H1 (cell line): Measurements from ENCODE around the gene SH3RF3. TPM values are rescaled to one million over a fixed set of nuclear protein-coding genes. Genes with fewer than 3 reads are reported as not detected.

Experiments
- CTCF ChIA-PET: fragments of 300-600 bp; sonication (Branson Sonifier 250); formaldehyde crosslinking; loops from one replicate; lab custom pipeline; 2021; ENCODE audit not compliant: partially characterized antibody; lab: Charles Lee
- POLR2A ChIA-PET: fragments of 300-600 bp; sonication (Branson Sonifier 250); formaldehyde crosslinking; loops from one replicate; lab custom pipeline; 2021; ENCODE audit warnings: inconsistent platforms; ENCODE audit not compliant: partially characterized antibody; lab: Charles Lee
- DNase-seq, 2 experiments: peaks; one replicate each; pipeline versions ENCODE4 v3.0.0 to v3.0.0-alpha.2; 2010 to 2022; ENCODE audit warnings: low spot score in 2 of 2, low read depth in 1 of 2, mixed read lengths in 1 of 2
- FAIRE-seq: peaks from 2 replicates; lab custom pipeline; 2011; peaks lifted over from hg19 to GRCh38; lab: Jason Lieb, UNC
- H2AFZ ChIP-seq: 2 replicates; pipeline ENCODE4 v1.8.1; 2012; ENCODE audit warnings: low read length, inconsistent platforms
- H2AK5ac ChIP-seq: 2 replicates; pipeline ENCODE4 v1.6.1; 2013; ENCODE audit warnings: low read depth, low read length
- H2BK120ac ChIP-seq: replicated peaks from 2 replicates; pipeline ENCODE3; 2013; ENCODE audit warnings: low read depth, low read length, inconsistent platforms
- H2BK12ac ChIP-seq: 2 replicates; pipeline ENCODE4 v1.6.1; 2013; ENCODE audit warnings: low read depth, low read length
- H2BK15ac ChIP-seq: 2 replicates; pipeline ENCODE4 v1.6.1; 2013; ENCODE audit warnings: low read length
- H2BK20ac ChIP-seq: 2 replicates; pipeline ENCODE4 v1.6.1; 2013; ENCODE audit warnings: low read length
- H2BK5ac ChIP-seq: 2 replicates; pipeline ENCODE4 v1.6.1; 2013; ENCODE audit warnings: low read depth, low read length
- H3K14ac ChIP-seq: 2 replicates; pipeline ENCODE4 v1.6.1; 2013; ENCODE audit warnings: inconsistent platforms; ENCODE audit not compliant: insufficient read length
- H3K18ac ChIP-seq: 2 replicates; pipeline ENCODE4 v1.6.1; 2013; ENCODE audit warnings: low read length; ENCODE audit errors: extremely low read depth
- H3K23ac ChIP-seq: 2 replicates; pipeline ENCODE4 v1.6.1; 2013; ENCODE audit warnings: inconsistent platforms; ENCODE audit not compliant: insufficient read length
- H3K23me2 ChIP-seq: 2 replicates; pipeline ENCODE4 v1.6.1; 2013; ENCODE audit warnings: low read depth, low read length
- H3K27ac ChIP-seq: 2 replicates; pipeline ENCODE4 v1.6.1; 2011; ENCODE audit warnings: low read depth, low read length, inconsistent platforms
- H3K27me3 ChIP-seq, 4 experiments: replicated peaks in 1 of 4; 1 replicate in 1 of 4; 2 replicates in 3 of 4; pipeline versions ENCODE4 v1.6.1 to v1.8.1; 2011 to 2013; ENCODE audit warnings: low read length in 3 of 4, mild to moderate bottlenecking in 3 of 4, inconsistent platforms in 2 of 4, mixed read lengths in 2 of 4, moderate library complexity in 1 of 4; ENCODE audit not compliant: control insufficient read depth in 3 of 4, insufficient read depth in 3 of 4; ENCODE audit errors: extremely low read depth in 1 of 4
- H3K36me3 ChIP-seq, 4 experiments: 2 replicates each; pipeline versions ENCODE4 v1.6.1 to v1.8.1; 2011 to 2013; ENCODE audit warnings: mild to moderate bottlenecking in 4 of 4, low read length in 3 of 4, moderate library complexity in 2 of 4, control low read depth in 1 of 4, inconsistent platforms in 1 of 4; ENCODE audit not compliant: insufficient read depth in 4 of 4, control insufficient read depth in 2 of 4
- H3K4ac ChIP-seq: replicated peaks from 2 replicates; pipeline ENCODE3; 2013; ENCODE audit warnings: low read length, low read depth, mixed read lengths, inconsistent platforms; ENCODE audit not compliant: insufficient read length
- H3K4me1 ChIP-seq, 4 experiments: replicated peaks in 1 of 4; 1 replicate in 1 of 4; 2 replicates in 3 of 4; pipeline versions ENCODE4 v1.6.1 to v1.8.1; 2011 to 2013; ENCODE audit warnings: low read length in 3 of 4, inconsistent platforms in 2 of 4, mixed read lengths in 1 of 4; ENCODE audit not compliant: insufficient read depth in 4 of 4, control insufficient read depth in 3 of 4
- H3K4me2 ChIP-seq, 2 experiments: 2 replicates each; pipeline versions ENCODE4 v1.6.1 to v1.8.1; 2011 to 2013; ENCODE audit warnings: low read depth in 2 of 2, low read length in 2 of 2, control low read depth in 1 of 2, inconsistent platforms in 1 of 2, mild to moderate bottlenecking in 1 of 2; ENCODE audit not compliant: insufficient read depth in 1 of 2
- H3K4me3 ChIP-seq, 4 experiments: fragments of 200-600, 300-600 bp in 1 of 4; sonication (generic), shearing (Covaris generic), sonication (Bioruptor Twin) in 1 of 4; 2 replicates each; pipeline versions ENCODE4 v1.5.1 to v1.8.1; 2011 to 2016; ENCODE audit warnings: low read length in 4 of 4, low read depth in 3 of 4, control low read depth in 2 of 4, inconsistent platforms in 2 of 4, mild to moderate bottlenecking in 2 of 4, mixed read lengths in 1 of 4, moderate library complexity in 1 of 4; ENCODE audit not compliant: insufficient read depth in 2 of 4; ENCODE audit errors: extremely low read depth in 1 of 4
- H3K56ac ChIP-seq: replicated peaks from 2 replicates; pipeline ENCODE3; 2013; ENCODE audit warnings: low read depth, mild to moderate bottlenecking, mixed read lengths, low read length, inconsistent platforms; ENCODE audit not compliant: insufficient read length
- H3K79me1 ChIP-seq: 2 replicates; pipeline ENCODE4 v1.6.1; 2013; ENCODE audit warnings: low read depth, low read length, control low read depth
- H3K79me2 ChIP-seq, 2 experiments: 2 replicates each; pipeline versions ENCODE4 v1.6.1 to v1.8.1; 2012 to 2013; ENCODE audit warnings: low read length in 2 of 2, mild to moderate bottlenecking in 2 of 2, inconsistent platforms in 1 of 2; ENCODE audit not compliant: insufficient read depth in 2 of 2, control insufficient read depth in 1 of 2
- H3K9ac ChIP-seq, 4 experiments: replicated peaks in 1 of 4; 1 replicate in 1 of 4; 2 replicates in 3 of 4; pipeline versions ENCODE4 v1.6.1 to v1.8.1; 2011 to 2013; ENCODE audit warnings: low read depth in 3 of 4, low read length in 3 of 4, control low read depth in 2 of 4, mild to moderate bottlenecking in 2 of 4, moderate library complexity in 2 of 4, inconsistent platforms in 1 of 4; ENCODE audit errors: extremely low read depth in 1 of 4
- H3K9me3 ChIP-seq, 2 experiments: 2 replicates each; pipeline versions ENCODE4 v1.6.1 to v1.8.1; 2012 to 2013; ENCODE audit warnings: mild to moderate bottlenecking in 2 of 2, moderate library complexity in 2 of 2, control low read depth in 1 of 2, inconsistent platforms in 1 of 2, low read depth in 1 of 2, low read length in 1 of 2, mixed read lengths in 1 of 2; ENCODE audit not compliant: insufficient read depth in 2 of 2
- H4K20me1 ChIP-seq, 2 experiments: replicated peaks in 1 of 2; 2 replicates each; pipeline versions ENCODE3 to v1.8.1; 2011 to 2013; ENCODE audit warnings: inconsistent platforms in 2 of 2, low read length in 2 of 2, mild to moderate bottlenecking in 1 of 2; ENCODE audit not compliant: insufficient read depth in 2 of 2, control insufficient read depth in 1 of 2
- H4K5ac ChIP-seq: 2 replicates; pipeline ENCODE4 v1.6.1; 2013; ENCODE audit warnings: low read length, low read depth, mixed read lengths, inconsistent platforms; ENCODE audit not compliant: insufficient read length
- H4K8ac ChIP-seq: 2 replicates; pipeline ENCODE4 v1.8.0; 2013; ENCODE audit warnings: mild to moderate bottlenecking, moderate library complexity, low read length, inconsistent platforms; ENCODE audit not compliant: insufficient read depth; ENCODE audit errors: extremely low read depth
- H4K91ac ChIP-seq: replicated peaks from 2 replicates; pipeline ENCODE3; 2013; ENCODE audit warnings: low read length, mixed read lengths, inconsistent platforms; ENCODE audit not compliant: insufficient read length
- EP300 ChIP-seq, 2 experiments: IDR thresholded peaks; 1 replicate in 1 of 2; 2 replicates in 1 of 2; pipeline ENCODE4 v1.6.1; 2011 to 2012; ENCODE audit warnings: low read depth in 2 of 2, low read length in 2 of 2, mild to moderate bottlenecking in 2 of 2, borderline replicate concordance in 1 of 2, inconsistent platforms in 1 of 2, moderate library complexity in 1 of 2
- JUND ChIP-seq: IDR thresholded peaks from 2 replicates; pipeline ENCODE4 v1.6.1; 2011; ENCODE audit warnings: mild to moderate bottlenecking, improper control_type of control experiment, low read length
- POLR2A ChIP-seq, 2 experiments: IDR thresholded peaks; 1 replicate in 1 of 2; 2 replicates in 1 of 2; pipeline ENCODE4 v1.6.1; 2011; ENCODE audit warnings: low read depth in 2 of 2, low read length in 2 of 2, mild to moderate bottlenecking in 2 of 2; ENCODE audit errors: control extremely low read depth in 1 of 2
- SP2 ChIP-seq: IDR thresholded peaks from 2 replicates; pipeline ENCODE4 v1.6.1; 2012; ENCODE audit warnings: mild to moderate bottlenecking, low read length, inconsistent platforms
- TCF12 ChIP-seq: IDR thresholded peaks from 2 replicates; pipeline ENCODE4 v1.6.1; 2011; ENCODE audit warnings: low read depth, mild to moderate bottlenecking, low read length
- TEAD4 ChIP-seq: IDR thresholded peaks from 2 replicates; pipeline ENCODE4 v1.6.1; 2012; ENCODE audit warnings: low read depth, low read length, inconsistent platforms, mixed read lengths
- WGBS, 2 experiments: shearing (Covaris generic) in 1 of 2; methylation state at CpG; one replicate each; pipeline versions ENCODE4 v1.1.6 to v1.1.7; 2013 to 2015; ENCODE audit warnings: low lambda C conversion rate in 2 of 2, mixed read lengths in 2 of 2, inconsistent platforms in 1 of 2, low coverage in 1 of 2, missing lambda C conversion rate in 1 of 2; ENCODE audit not compliant: insufficient replicate concordance in 2 of 2, insufficient coverage in 1 of 2, insufficient read length in 1 of 2; ENCODE audit errors: extremely low coverage in 1 of 2, missing lambda C conversion rate in 1 of 2; 5-methylcytosine and 5-hydroxymethylcytosine counted together
- polyA plus RNA-seq, 7 experiments: library from polyadenylated mRNA; depleted of rRNA in 3 of 7; stranded (reverse) in 5 of 7; unstranded in 2 of 7; fragments of >200 nt in 5 of 7; fragments of 200-250 nt in 2 of 7; gene quantifications; 1 replicate in 5 of 7; 2 replicates in 1 of 7; 4 replicates in 1 of 7; pipeline versions ENCODE4 v1.2.1 to v1.2.3, GENCODE V29; 2011 to 2013; ENCODE audit warnings: missing spikeins in 2 of 7, mixed read lengths in 2 of 7
- total RNA-seq: library from RNA; stranded (reverse); fragmentation: NEBNext Ultra II Directional; extraction: Animal tissue kit (Norgen Biotek cat#: 25700); gene quantifications from 2 replicates; pipeline ENCODE4 v1.2.1, GENCODE V29; 2021

SH3RF3 gene
- total and polyA plus RNA-seq, 2 of the 8 experiments (the other 6 are each of a cell fraction or from before 2014, with no cell fraction given) = 0.11 to 0.65 TPM

GRCh38 chr2:109313343-109313742 lies 184.3 kb downstream of the SH3RF3 start:
- H2AK5ac ChIP-seq = no peak overlapping the region
- no peak overlapping the region for H2BK120ac ChIP-seq
- no peak overlapping the region for H2BK15ac ChIP-seq
- no peaks in the 10 kb centered on the region for H3K27me3 ChIP-seq
- no peak overlapping the region for H3K14ac ChIP-seq
- H2BK20ac ChIP-seq = no peak overlapping the region
- no peak overlapping the region for H3K27ac ChIP-seq
- no peak overlapping the region for H4K8ac ChIP-seq
- H3K23ac ChIP-seq = no peak overlapping the region
- H3K4me1 ChIP-seq = no peaks in the 10 kb centered on the region
- H3K79me2 ChIP-seq = no peaks in the 10 kb centered on the region
- POLR2A ChIA-PET = no interaction called here
- no peak overlapping the region for H2BK12ac ChIP-seq
- CTCF ChIA-PET = interaction anchor here (0.9 to 1.8 kb wide), 3 partner anchors 17 to 197 kb away, joined by 3 to 11 read pairs (median 4); no protein-coding TSS in a partner anchor
- no peaks in the 10 kb centered on the region for H3K36me3 ChIP-seq
- no peak overlapping the region for H4K91ac ChIP-seq
- no peaks in the 10 kb centered on the region for H4K20me1 ChIP-seq
- H3K4ac ChIP-seq = no peak overlapping the region
- H3K4me2 ChIP-seq = no peak overlapping the region
- DNase-seq = no peak
- H2AFZ ChIP-seq = no peak overlapping the region
- no peak for FAIRE-seq
- H3K4me3 ChIP-seq = no peak overlapping the region
- H3K18ac ChIP-seq = no peak overlapping the region
- H3K9me3 ChIP-seq = no peaks in the 10 kb centered on the region
- H3K9ac ChIP-seq = no peak overlapping the region
- H4K5ac ChIP-seq = no peak overlapping the region
- H2BK5ac ChIP-seq = no peak overlapping the region
- H3K23me2 ChIP-seq = no peaks in the 10 kb centered on the region
- no peaks in the 10 kb centered on the region for H3K79me1 ChIP-seq
- 98% methylated on average over 4 of the region's 4 CpGs; no CpG with 5 or more reads in 1 of the 2 experiments for WGBS, 2 experiments
- H3K56ac ChIP-seq = no peak overlapping the region
- TF ChIP-seq TEAD4 (no peak), EP300 (IDR thresholded peaks at IDR 0.05; ENCODE audit: borderline replicate concordance in 1 of 2, low read depth in 2 of 2, low read length in 2 of 2) (no peak), TCF12 (no peak), SP2 (no peak), POLR2A (IDR thresholded peaks at IDR 0.05; ENCODE audit: control extremely low read depth in 1 of 2, low read depth in 2 of 2, low read length in 2 of 2) (no peak), JUND (no peak)
